Right atrium auricular region (tissue), 2 donors: Measurements from ENCODE around the gene RDX. TPM values are rescaled to one million over a fixed set of nuclear protein-coding genes. Genes with fewer than 3 reads are reported as not detected.
A peak's percentile ranks its signal among the peaks of the same experiment; 100 is the strongest.

ENCODE experiments used
- DNase-seq: peaks from one replicate; pipeline ENCODE4 v3.0.0-alpha.2; 2019; ENCODE audit warnings: low spot score
- H3K27ac ChIP-seq, 2 donors: fragments of 200-600 bp; sonication (generic); 1 replicate in 1 of 2; 2 replicates in 1 of 2; pipeline ENCODE4 v1.5.1; 2016 to 2019
- H3K27me3 ChIP-seq, 2 donors: fragments of 200-600 bp; sonication (generic); one replicate each; pipeline versions ENCODE4 v1.5.1 to v1.6.0; 2017 to 2019
- H3K36me3 ChIP-seq: fragments of 200-600 bp; sonication (generic); one replicate; pipeline ENCODE4 v1.5.1; 2016
- H3K4me1 ChIP-seq, 2 donors: fragments of 200-600 bp; sonication (generic); one replicate each; pipeline versions ENCODE4 v1.5.1 to v1.6.0; 2017 to 2019
- H3K4me3 ChIP-seq, 2 donors: fragments of 200-600 bp; sonication (generic); 1 replicate in 1 of 2; 2 replicates in 1 of 2; pipeline ENCODE4 v1.5.1; 2017 to 2019; ENCODE audit warnings: mild to moderate bottlenecking in 1 of 2, moderate library complexity in 1 of 2
- H3K9me3 ChIP-seq, 2 donors: fragments of 200-600 bp; sonication (generic); one replicate each; pipeline ENCODE4 v1.5.1; 2019
- total RNA-seq, 2 donors: library from RNA; depleted of rRNA; stranded (reverse); fragments of >200 nt; gene quantifications; one replicate each; pipeline ENCODE4 v1.1.0, GENCODE V29; 2016
- TF ChIP-seq, protein P1 (sequence below), 2 donors: fragments of 200-600 bp; sonication (generic); IDR thresholded peaks; one replicate each; pipeline ENCODE4 v1.5.1; 2019; ENCODE audit warnings: antibody characterized with exemption in 2 of 2

The RDX gene
- total RNA-seq, 2 donors from 2014 or later: 58.8 to 78.5 TPM

DNA sequence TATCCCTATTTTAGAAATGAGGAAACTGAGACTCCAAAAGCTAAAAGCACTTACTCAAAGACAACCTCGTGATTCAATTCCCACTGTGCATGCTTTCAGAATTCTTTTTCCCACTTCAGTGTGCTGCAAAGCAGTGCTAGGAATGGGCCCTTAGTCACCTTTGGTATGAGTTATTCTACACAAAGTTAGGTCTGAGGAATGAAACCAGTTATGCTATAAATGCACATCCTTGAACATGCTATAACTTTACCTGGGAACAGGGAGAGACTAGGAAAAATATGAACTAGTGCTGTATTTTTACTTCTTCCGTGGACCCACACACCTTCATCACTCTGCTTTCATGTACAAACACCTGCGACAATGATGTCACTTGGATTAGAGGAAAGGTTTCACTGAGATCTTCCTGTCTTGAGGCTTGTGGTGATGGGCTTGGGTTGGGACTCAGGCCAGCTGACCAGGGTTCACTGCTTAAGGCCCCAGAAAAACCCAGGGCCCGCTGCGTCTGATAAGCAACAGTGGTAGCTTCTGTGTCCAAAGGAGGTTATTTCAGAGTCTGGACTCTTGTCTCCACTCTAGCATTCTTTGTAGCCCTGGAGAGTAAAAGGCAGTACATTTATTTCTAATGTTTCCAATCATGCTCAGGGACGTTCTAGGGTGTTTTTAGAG, 121.6 kb downstream of the RDX start:
- H3K27ac ChIP-seq: no peak overlapping the region
- H3K4me3 ChIP-seq: peak overlapping the region in 1 of 2 donors; percentile 17
- H3K4me1 ChIP-seq: peaks cover 0 to 7% of the 10 kb centered on the region in 2 donors
- no peaks in the 10 kb centered on the region for H3K9me3 ChIP-seq
- no peaks in the 10 kb centered on the region for H3K27me3 ChIP-seq
- TF ChIP-seq, protein P1, sequence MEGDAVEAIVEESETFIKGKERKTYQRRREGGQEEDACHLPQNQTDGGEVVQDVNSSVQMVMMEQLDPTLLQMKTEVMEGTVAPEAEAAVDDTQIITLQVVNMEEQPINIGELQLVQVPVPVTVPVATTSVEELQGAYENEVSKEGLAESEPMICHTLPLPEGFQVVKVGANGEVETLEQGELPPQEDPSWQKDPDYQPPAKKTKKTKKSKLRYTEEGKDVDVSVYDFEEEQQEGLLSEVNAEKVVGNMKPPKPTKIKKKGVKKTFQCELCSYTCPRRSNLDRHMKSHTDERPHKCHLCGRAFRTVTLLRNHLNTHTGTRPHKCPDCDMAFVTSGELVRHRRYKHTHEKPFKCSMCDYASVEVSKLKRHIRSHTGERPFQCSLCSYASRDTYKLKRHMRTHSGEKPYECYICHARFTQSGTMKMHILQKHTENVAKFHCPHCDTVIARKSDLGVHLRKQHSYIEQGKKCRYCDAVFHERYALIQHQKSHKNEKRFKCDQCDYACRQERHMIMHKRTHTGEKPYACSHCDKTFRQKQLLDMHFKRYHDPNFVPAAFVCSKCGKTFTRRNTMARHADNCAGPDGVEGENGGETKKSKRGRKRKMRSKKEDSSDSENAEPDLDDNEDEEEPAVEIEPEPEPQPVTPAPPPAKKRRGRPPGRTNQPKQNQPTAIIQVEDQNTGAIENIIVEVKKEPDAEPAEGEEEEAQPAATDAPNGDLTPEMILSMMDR (IDR thresholded peaks at IDR 0.05): no peak
- no peaks in the 10 kb centered on the region for H3K36me3 ChIP-seq
- DNase-seq: peak; percentile 55

DNA sequence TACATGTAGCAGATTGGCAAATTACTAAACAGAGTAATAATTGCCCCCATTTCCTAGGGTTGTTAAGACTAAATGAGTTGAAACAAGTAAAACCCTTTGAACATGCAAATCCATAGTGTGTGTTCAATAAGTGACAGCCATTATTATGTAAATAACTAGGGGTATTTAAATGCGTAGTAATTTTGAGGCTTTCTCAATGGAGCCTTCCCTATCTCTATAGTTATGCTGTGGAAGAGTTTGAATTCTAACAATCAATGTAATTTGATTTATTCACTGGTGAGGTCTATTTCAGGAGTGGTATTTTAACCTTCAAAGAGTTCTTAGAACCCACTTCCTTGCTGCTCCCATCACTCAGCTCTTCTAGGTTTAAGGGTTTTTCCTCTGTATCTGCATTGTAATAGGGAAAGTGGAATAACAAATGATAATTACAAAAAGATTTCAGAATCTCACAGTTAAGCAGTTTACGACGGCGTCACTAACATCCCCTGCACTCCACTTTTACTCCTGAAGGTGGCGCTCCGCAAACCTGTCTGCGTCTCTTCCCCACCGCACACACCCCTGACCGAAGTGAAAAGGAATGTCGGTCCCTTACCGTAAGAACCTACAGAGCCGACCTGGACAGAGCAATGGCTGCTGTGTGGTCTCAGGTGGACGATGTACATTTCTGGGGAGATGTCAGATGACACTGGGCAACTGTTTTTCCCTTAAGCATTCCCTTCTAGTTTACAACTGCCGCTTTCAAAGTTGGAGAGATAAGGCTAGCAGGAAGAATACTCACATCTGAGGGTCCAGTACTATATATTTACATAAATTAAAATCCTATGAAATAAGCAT, 122.4 kb downstream of the RDX start:
- Histone ChIP-seq H3K9me3 (no peaks in the 10 kb centered on the region), H3K36me3 (no peaks in the 10 kb centered on the region), H3K27me3 (no peaks in the 10 kb centered on the region), H3K27ac (no peak overlapping the region), H3K4me1 (peaks cover 0 to 7% of the 10 kb centered on the region in 2 donors), H3K4me3 (peak overlapping the region in 1 of 2 donors; percentile 17)
- DNase-seq: peak; percentile 82
- TF ChIP-seq, protein P1 (IDR thresholded peaks at IDR 0.05): peak; percentile 69 to 87

- H3K36me3 ChIP-seq: no peaks in the 10 kb centered on the region
- TF ChIP-seq, protein P1 (IDR thresholded peaks at IDR 0.05): no peak
- H3K27me3 ChIP-seq: no peaks in the 10 kb centered on the region
- no peak overlapping the region for H3K27ac ChIP-seq
- no peak overlapping the region for H3K4me3 ChIP-seq
- H3K4me1 ChIP-seq: peaks cover 0 to 7% of the 10 kb centered on the region in 2 donors
- no peaks in the 10 kb centered on the region for H3K9me3 ChIP-seq
- DNase-seq: peak; percentile 36
Observed at GRCh38 chr11:110172468-110173065, 123.8 kb downstream of the RDX start.

DNA sequence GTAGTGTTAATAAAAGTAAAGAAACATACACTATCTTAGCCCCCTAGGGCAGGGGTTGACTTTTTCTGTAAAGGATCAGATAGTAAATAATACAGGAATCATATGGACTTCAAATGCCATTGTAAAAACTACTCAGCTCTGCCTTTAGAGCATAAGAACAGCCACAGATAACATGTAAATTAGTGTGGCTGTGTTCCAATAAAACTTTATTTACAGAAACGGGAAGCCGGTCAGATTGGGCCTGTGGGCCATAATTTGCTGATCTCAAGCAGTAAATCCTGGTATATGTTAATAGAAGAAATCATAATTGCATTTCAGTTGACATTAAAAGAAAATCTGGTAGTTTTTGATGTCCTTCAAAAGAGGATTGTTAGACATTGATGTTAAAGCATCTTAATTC, 126.7 kb downstream of the RDX start:
- TF ChIP-seq, protein P1 (IDR thresholded peaks at IDR 0.05): no peak
- H3K4me1 ChIP-seq: peaks cover 0 to 7% of the 10 kb centered on the region in 2 donors
- DNase-seq: no peak
- no peaks in the 10 kb centered on the region for H3K27me3 ChIP-seq
- H3K4me3 ChIP-seq: no peak overlapping the region
- peaks cover 14% of the 10 kb centered on the region for H3K36me3 ChIP-seq
- no peak overlapping the region for H3K27ac ChIP-seq
- no peaks in the 10 kb centered on the region for H3K9me3 ChIP-seq

GRCh38 chr11:110168033-110168803, 128.2 kb downstream of the RDX start:
- no peak overlapping the region for H3K27ac ChIP-seq
- DNase-seq: no peak
- H3K36me3 ChIP-seq: peaks cover 26% of the 10 kb centered on the region
- no peak overlapping the region for H3K4me3 ChIP-seq
- no peaks in the 10 kb centered on the region for H3K9me3 ChIP-seq
- no peaks in the 10 kb centered on the region for H3K27me3 ChIP-seq
- TF ChIP-seq, protein P1 (IDR thresholded peaks at IDR 0.05): no peak
- H3K4me1 ChIP-seq: no peaks in the 10 kb centered on the region
